HG02885 (cell line): ENCODE measurements around the gene ABCC10.
"Not testable (repeated sequence)": the region's sequence is repeated elsewhere in the genome, so short reads cannot be mapped to it uniquely, and the experiment has no call there.

Experiments
- ATAC-seq: cut with Tn5 transposase; IDR thresholded peaks from one replicate; pipeline ENCODE4 v1.9.1; 2021; ENCODE audit warnings: mild to moderate bottlenecking; ENCODE audit not compliant: unreplicated experiment, poor library complexity

ABCC10 gene, protein sequence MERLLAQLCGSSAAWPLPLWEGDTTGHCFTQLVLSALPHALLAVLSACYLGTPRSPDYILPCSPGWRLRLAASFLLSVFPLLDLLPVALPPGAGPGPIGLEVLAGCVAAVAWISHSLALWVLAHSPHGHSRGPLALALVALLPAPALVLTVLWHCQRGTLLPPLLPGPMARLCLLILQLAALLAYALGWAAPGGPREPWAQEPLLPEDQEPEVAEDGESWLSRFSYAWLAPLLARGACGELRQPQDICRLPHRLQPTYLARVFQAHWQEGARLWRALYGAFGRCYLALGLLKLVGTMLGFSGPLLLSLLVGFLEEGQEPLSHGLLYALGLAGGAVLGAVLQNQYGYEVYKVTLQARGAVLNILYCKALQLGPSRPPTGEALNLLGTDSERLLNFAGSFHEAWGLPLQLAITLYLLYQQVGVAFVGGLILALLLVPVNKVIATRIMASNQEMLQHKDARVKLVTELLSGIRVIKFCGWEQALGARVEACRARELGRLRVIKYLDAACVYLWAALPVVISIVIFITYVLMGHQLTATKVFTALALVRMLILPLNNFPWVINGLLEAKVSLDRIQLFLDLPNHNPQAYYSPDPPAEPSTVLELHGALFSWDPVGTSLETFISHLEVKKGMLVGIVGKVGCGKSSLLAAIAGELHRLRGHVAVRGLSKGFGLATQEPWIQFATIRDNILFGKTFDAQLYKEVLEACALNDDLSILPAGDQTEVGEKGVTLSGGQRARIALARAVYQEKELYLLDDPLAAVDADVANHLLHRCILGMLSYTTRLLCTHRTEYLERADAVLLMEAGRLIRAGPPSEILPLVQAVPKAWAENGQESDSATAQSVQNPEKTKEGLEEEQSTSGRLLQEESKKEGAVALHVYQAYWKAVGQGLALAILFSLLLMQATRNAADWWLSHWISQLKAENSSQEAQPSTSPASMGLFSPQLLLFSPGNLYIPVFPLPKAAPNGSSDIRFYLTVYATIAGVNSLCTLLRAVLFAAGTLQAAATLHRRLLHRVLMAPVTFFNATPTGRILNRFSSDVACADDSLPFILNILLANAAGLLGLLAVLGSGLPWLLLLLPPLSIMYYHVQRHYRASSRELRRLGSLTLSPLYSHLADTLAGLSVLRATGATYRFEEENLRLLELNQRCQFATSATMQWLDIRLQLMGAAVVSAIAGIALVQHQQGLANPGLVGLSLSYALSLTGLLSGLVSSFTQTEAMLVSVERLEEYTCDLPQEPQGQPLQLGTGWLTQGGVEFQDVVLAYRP (N-terminal part only)

GRCh38 chr6:43427406-43428111 lies at the start of gene ABCC10:
ABCC10 (plus strand) TSS chr6:43427541; CDS start chr6:43427979, 438 bp downstream.
- peak; percentile 96 for ATAC-seq

GRCh38 chr6:43377710-43378229 lies 49.6 kb upstream of the ABCC10 start:
- no peak for ATAC-seq

GRCh38 chr6:43378631-43379030 lies 48.7 kb upstream of the ABCC10 start:
- no peak for ATAC-seq

DNA sequence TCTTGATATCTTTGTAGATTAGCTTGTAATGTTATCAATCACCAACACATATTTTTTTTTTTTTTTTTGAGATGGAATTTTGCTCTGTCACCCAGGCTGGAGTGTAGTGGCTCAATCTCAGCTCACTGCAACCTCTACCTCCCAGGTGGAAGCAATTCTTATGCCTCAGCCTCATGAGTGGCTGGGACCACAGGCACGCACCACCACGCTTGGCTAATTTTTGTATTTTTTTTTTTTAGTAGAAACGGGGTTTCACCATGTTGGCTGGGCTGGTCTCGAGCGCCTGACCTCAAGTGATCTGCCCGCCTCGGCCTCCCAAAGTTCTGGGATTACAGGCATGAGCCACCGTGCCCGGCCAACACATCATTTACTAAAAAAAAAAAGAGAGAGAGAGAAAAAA lies 46.5 kb upstream of the ABCC10 start:
- not testable (repeated sequence) for ATAC-seq

- ATAC-seq = no peak
Observed at GRCh38 chr6:43383021-43383667, 44.2 kb upstream of the ABCC10 start.

DNA sequence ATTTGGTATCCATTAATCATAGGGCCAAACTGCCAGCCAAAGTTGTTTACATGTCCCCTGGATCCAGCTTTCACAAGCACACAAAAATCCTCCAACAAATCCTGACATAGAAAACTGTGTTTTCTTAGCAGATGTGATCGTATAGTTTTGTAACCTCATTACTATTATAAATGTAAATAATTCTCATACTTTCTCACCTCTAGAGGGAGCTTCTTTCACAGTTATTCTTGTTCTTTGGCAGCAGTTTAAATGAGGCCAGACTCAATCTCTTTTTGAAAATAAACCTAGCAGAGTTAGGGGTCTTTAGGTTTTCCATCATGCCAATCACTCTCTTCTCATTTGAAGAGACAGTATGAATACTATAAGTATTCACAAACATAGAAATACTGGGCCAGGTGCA lies 40.8 kb upstream of the ABCC10 start:
- no peak for ATAC-seq

DNA sequence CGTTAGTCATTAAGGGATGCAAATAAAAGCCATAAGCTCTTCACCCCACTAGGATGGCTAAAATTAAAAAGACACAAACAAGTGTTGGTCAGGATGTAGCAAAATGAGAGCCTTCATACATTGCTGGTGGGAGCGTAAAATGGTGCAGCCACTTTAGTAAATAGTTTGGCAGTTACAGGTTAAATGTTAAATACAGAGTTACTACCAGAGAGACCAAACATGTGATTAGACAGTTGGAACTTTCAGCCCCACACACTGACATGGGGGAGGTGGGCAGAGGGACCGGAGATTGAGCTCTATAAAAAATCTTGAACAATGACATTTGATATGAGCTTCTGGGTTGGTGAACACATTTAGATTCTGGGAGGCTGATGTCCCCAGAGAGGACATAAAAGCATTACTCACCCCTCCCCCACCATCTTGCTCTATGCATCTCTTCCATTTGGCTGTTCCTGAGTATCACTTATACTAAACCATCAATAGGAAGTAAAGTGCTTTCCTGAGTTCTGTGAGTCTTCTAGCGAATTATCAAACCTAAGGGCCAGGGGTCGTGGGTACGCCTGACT lies 37.5 kb upstream of the ABCC10 start:
- ATAC-seq = no peak

- ATAC-seq = not testable (repeated sequence)
Observed at GRCh38 chr6:43390753-43391439, 36.4 kb upstream of the ABCC10 start.

GRCh38 chr6:43391440-43392031 lies 35.8 kb upstream of the ABCC10 start:
- ATAC-seq = no peak

DNA sequence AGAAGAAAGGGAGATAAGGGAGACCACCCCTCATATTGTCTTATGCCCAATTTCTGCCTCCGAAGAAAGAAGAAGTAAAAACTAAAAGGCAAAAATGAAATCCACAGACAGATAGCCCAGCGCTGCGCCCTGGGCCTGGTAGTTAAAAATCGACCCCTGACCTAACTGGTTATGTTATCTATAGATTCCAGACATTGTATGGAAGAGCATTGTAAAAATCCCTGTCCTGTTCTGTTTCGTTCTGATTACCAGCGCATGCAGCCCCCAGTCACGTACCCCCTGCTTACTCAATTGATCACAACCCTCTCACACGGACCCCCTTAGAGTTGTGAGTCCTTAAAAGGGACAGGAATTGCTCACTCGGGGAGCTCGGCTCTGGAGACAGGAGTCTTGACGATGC lies 34.2 kb upstream of the ABCC10 start:
- not testable (repeated sequence) for ATAC-seq

GRCh38 chr6:43393602-43394001 lies 33.7 kb upstream of the ABCC10 start:
- no peak for ATAC-seq

GRCh38 chr6:43394982-43395381 lies 32.4 kb upstream of the ABCC10 start:
- no peak for ATAC-seq

GRCh38 chr6:43395776-43396175 lies 31.6 kb upstream of the ABCC10 start:
- ATAC-seq = no peak

- no peak for ATAC-seq
Observed at GRCh38 chr6:43396408-43397149, 30.8 kb upstream of the ABCC10 start.

GRCh38 chr6:43399932-43400487 lies 27.3 kb upstream of the ABCC10 start:
- ATAC-seq = no peak

- no peak for ATAC-seq
Observed at GRCh38 chr6:43401730-43402129, 25.6 kb upstream of the ABCC10 start.

GRCh38 chr6:43402820-43403219 lies 24.5 kb upstream of the ABCC10 start:
- no peak for ATAC-seq
